ENCODE results near the gene SMPD4.
"Not testable (repeated sequence)": the region's sequence is repeated elsewhere in the genome, so short reads cannot be mapped to it uniquely, and the experiment has no call there.

- TF ChIP-seq CTCF, EP300, POLR2A (IDR thresholded peaks at IDR 0.05): not testable (repeated sequence)
Measured at GRCh38 chr2:130195089-130195635, 13.8 kb upstream of the SMPD4 start.

Data from stomach (tissue), 4 donors.